Measurements from ENCODE around the gene MAB21L1.

DNA sequence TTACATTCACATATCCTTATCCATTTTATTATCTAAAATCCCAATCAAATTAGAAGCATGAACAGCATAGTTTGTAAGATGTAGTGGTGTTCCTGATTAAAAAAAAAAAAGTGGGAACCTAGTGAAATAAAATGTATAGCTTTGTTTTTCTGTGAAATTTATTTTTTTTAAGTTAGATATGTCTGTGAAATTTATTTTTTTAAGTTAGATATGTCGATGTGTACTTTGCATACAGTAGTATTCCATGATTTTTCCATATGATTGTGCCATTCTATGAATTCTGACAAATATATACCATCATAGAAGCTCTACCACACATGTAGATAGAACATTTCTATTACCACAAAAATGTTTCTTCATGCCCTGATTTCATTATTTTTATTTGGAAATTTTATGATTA, 6.0 kb upstream of the MAB21L1 start:
- TF ChIP-seq, protein P1, sequence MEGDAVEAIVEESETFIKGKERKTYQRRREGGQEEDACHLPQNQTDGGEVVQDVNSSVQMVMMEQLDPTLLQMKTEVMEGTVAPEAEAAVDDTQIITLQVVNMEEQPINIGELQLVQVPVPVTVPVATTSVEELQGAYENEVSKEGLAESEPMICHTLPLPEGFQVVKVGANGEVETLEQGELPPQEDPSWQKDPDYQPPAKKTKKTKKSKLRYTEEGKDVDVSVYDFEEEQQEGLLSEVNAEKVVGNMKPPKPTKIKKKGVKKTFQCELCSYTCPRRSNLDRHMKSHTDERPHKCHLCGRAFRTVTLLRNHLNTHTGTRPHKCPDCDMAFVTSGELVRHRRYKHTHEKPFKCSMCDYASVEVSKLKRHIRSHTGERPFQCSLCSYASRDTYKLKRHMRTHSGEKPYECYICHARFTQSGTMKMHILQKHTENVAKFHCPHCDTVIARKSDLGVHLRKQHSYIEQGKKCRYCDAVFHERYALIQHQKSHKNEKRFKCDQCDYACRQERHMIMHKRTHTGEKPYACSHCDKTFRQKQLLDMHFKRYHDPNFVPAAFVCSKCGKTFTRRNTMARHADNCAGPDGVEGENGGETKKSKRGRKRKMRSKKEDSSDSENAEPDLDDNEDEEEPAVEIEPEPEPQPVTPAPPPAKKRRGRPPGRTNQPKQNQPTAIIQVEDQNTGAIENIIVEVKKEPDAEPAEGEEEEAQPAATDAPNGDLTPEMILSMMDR (conservative IDR thresholded peaks at IDR 0.05 in 1 of 2, IDR thresholded peaks at IDR 0.05 in 1 of 2; ENCODE audit: extremely low read depth in 1 of 2, insufficient read depth in 1 of 2, low read depth in 1 of 2, low read length in 2 of 2), result no peak
- no peak for TF ChIP-seq EZH2 (IDR thresholded peaks at IDR 0.05; ENCODE audit: borderline replicate concordance, low read length)
